Measurements from ENCODE around the gene B4GALNT4.
"Not testable (repeated sequence)": the region's sequence is repeated elsewhere in the genome, so short reads cannot be mapped to it uniquely, and the experiment has no call there.

B4GALNT4 gene

GRCh38 chr11:369336-370018 is at the start of gene B4GALNT4:
Gene B4GALNT4 (plus strand): TSS chr11:369499. CDS start chr11:369804, 305 bp downstream.
- DNase-seq = peak; percentile 77

- DNase-seq = not testable (repeated sequence)
These were observed 49.4 kb upstream of the B4GALNT4 start for GRCh38 chr11:319888-320273.

- DNase-seq = no peak
These were observed 45.1 kb upstream of the B4GALNT4 start for GRCh38 chr11:324156-324555.

- DNase-seq = peak; percentile 50
These were observed 44.4 kb upstream of the B4GALNT4 start for GRCh38 chr11:324593-325517.

GRCh38 chr11:325796-326591 is 43.3 kb upstream of the B4GALNT4 start:
- DNase-seq = no peak

GRCh38 chr11:326592-326841 is 42.8 kb upstream of the B4GALNT4 start:
- no peak for DNase-seq

- peak; percentile 56 for DNase-seq
These were observed 42.3 kb upstream of the B4GALNT4 start for GRCh38 chr11:326842-327580.

- DNase-seq = no peak
These were observed 41.7 kb upstream of the B4GALNT4 start for GRCh38 chr11:327581-327923.

- DNase-seq = no peak
These were observed 41.3 kb upstream of the B4GALNT4 start for GRCh38 chr11:328012-328411.

GRCh38 chr11:328516-329100 is 40.7 kb upstream of the B4GALNT4 start:
- DNase-seq = not testable (repeated sequence)

GRCh38 chr11:329886-330253 is 39.4 kb upstream of the B4GALNT4 start:
- DNase-seq = no peak

GRCh38 chr11:330307-330693 is 39.0 kb upstream of the B4GALNT4 start:
- DNase-seq = no peak

- no peak for DNase-seq
These were observed 38.5 kb upstream of the B4GALNT4 start for GRCh38 chr11:330694-331357.

- no peak for DNase-seq
These were observed 37.8 kb upstream of the B4GALNT4 start for GRCh38 chr11:331358-332060.

GRCh38 chr11:332651-333480 is 36.4 kb upstream of the B4GALNT4 start:
- DNase-seq = no peak

- not testable (repeated sequence) for DNase-seq
These were observed 35.6 kb upstream of the B4GALNT4 start for GRCh38 chr11:333616-334263.

GRCh38 chr11:334264-334994 is 34.9 kb upstream of the B4GALNT4 start:
- peak; percentile 78 for DNase-seq

GRCh38 chr11:335779-336658 is 33.3 kb upstream of the B4GALNT4 start:
- DNase-seq = peak; percentile 91
